Endothelial cell (in vitro differentiated cells): ENCODE data around the gene ZNF652. TPM values are rescaled to one million over a fixed set of nuclear protein-coding genes. Genes with fewer than 3 reads are reported as not detected.

Experiments used
- DNase-seq: peaks from one replicate; pipeline ENCODE4 v3.0.0; 2021; ENCODE audit warnings: low spot score
- H3K27ac Mint-ChIP-seq: one replicate; pipeline ENCODE4 v1.8.0; 2021; ENCODE audit warnings: mixed read lengths, inconsistent platforms; ENCODE audit not compliant: unreplicated experiment
- H3K27me3 Mint-ChIP-seq: one replicate; pipeline ENCODE4 v1.8.0; 2021; ENCODE audit warnings: mild to moderate bottlenecking, moderate library complexity, mixed read lengths, inconsistent platforms; ENCODE audit not compliant: unreplicated experiment
- H3K36me3 Mint-ChIP-seq: one replicate; pipeline ENCODE4 v1.8.0; 2021; ENCODE audit warnings: mild to moderate bottlenecking, low read depth, mixed read lengths, inconsistent platforms; ENCODE audit not compliant: unreplicated experiment
- H3K4me1 Mint-ChIP-seq: one replicate; pipeline ENCODE4 v1.8.0; 2021; ENCODE audit warnings: mild to moderate bottlenecking, mixed read lengths, inconsistent platforms; ENCODE audit not compliant: unreplicated experiment
- H3K4me3 Mint-ChIP-seq: one replicate; pipeline ENCODE4 v1.8.0; 2021; ENCODE audit warnings: mild to moderate bottlenecking, mixed read lengths, inconsistent platforms; ENCODE audit not compliant: unreplicated experiment
- H3K9me3 Mint-ChIP-seq: one replicate; pipeline ENCODE4 v1.8.0; 2021; ENCODE audit warnings: mixed read lengths, inconsistent platforms; ENCODE audit not compliant: unreplicated experiment
- CTCF ChIP-seq: fragments of 200-600 bp; sonication (generic); IDR thresholded peaks from one replicate; pipeline ENCODE4 v1.5.0; 2021; ENCODE audit warnings: antibody characterized with exemption; ENCODE audit not compliant: unreplicated experiment
- total RNA-seq: library from RNA; stranded (reverse); fragmentation: NEBNext Ultra II Directional; extraction: Animal tissue kit (Norgen Biotek cat#: 25700); gene quantifications from one replicate; pipeline ENCODE4 v1.2.1, GENCODE V29; 2021; ENCODE audit not compliant: unreplicated experiment

Gene ZNF652
- total RNA-seq, 1 donor from 2014 or later: 36.0 TPM

GRCh38 chr17:49352587-49353154 is 9.4 kb downstream of the ZNF652 start:
- H3K4me1 Mint-ChIP-seq: no peaks in the 10 kb centered on the region
- no peaks in the 10 kb centered on the region for H3K9me3 Mint-ChIP-seq
- H3K27ac Mint-ChIP-seq: no peak overlapping the region
- H3K4me3 Mint-ChIP-seq: no peak overlapping the region
- TF ChIP-seq CTCF: no peak
- no peak for DNase-seq
- H3K27me3 Mint-ChIP-seq: no peaks in the 10 kb centered on the region
- H3K36me3 Mint-ChIP-seq: peaks cover 4% of the 10 kb centered on the region

- Mint-ChIP-seq H3K36me3 (peaks cover 4% of the 10 kb centered on the region), H3K9me3 (no peaks in the 10 kb centered on the region), H3K27ac (no peak overlapping the region), H3K4me1 (no peaks in the 10 kb centered on the region), H3K4me3 (no peak overlapping the region), H3K27me3 (no peaks in the 10 kb centered on the region)
- TF ChIP-seq CTCF: no peak
- DNase-seq: no peak
These were observed 10.4 kb downstream of the ZNF652 start for GRCh38 chr17:49351572-49352140.

- peaks cover 4% of the 10 kb centered on the region for H3K36me3 Mint-ChIP-seq
- H3K27ac Mint-ChIP-seq: no peak overlapping the region
These were observed 12.5 kb downstream of the ZNF652 start for GRCh38 chr17:49349541-49349940.

GRCh38 chr17:49344914-49345313 is 17.1 kb downstream of the ZNF652 start:
- DNase-seq: no peak
- Mint-ChIP-seq H3K9me3 (no peaks in the 10 kb centered on the region), H3K27ac (no peak overlapping the region), H3K36me3 (no peaks in the 10 kb centered on the region), H3K27me3 (peaks cover 1% of the 10 kb centered on the region), H3K4me1 (no peaks in the 10 kb centered on the region), H3K4me3 (no peak overlapping the region)
- no peak for TF ChIP-seq CTCF

More at GRCh38 chr17:49349541-49349940, 12.5 kb downstream of the ZNF652 start:
- H3K4me3 Mint-ChIP-seq: no peak overlapping the region
- H3K9me3 Mint-ChIP-seq: no peaks in the 10 kb centered on the region
- DNase-seq: no peak
- H3K4me1 Mint-ChIP-seq: no peaks in the 10 kb centered on the region
- no peak for TF ChIP-seq CTCF
- H3K27me3 Mint-ChIP-seq: no peaks in the 10 kb centered on the region

- no peaks in the 10 kb centered on the region for H3K4me1 Mint-ChIP-seq
- DNase-seq: no peak
- peaks cover 1% of the 10 kb centered on the region for H3K27me3 Mint-ChIP-seq
- H3K4me3 Mint-ChIP-seq: no peak overlapping the region
- no peak overlapping the region for H3K27ac Mint-ChIP-seq
- no peaks in the 10 kb centered on the region for H3K9me3 Mint-ChIP-seq
- TF ChIP-seq CTCF: no peak
- H3K36me3 Mint-ChIP-seq: no peaks in the 10 kb centered on the region
These were observed 18.8 kb downstream of the ZNF652 start for GRCh38 chr17:49343273-49343672.
